Mesothelial cell of epicardium (in vitro differentiated cells): Measurements from ENCODE around the gene TRAPPC14. TPM values are rescaled to one million over a fixed set of nuclear protein-coding genes. Genes with fewer than 3 reads are reported as not detected.
A peak's percentile ranks its signal among the peaks of the same experiment; 100 is the strongest.

Source experiments
- DNase-seq, 2 experiments: peaks; one replicate each; pipeline ENCODE4 v3.0.0; 2021; ENCODE audit warnings: low spot score in 2 of 2; ENCODE audit not compliant: unreplicated experiment in 2 of 2
- H3K27ac Mint-ChIP-seq: 2 replicates; pipeline ENCODE4 v1.8.0; 2021; ENCODE audit warnings: mixed read lengths
- H3K27me3 Mint-ChIP-seq: 2 replicates; pipeline ENCODE4 v1.8.0; 2021; ENCODE audit warnings: low read depth, mixed read lengths
- H3K36me3 Mint-ChIP-seq: 2 replicates; pipeline ENCODE4 v1.8.0; 2021; ENCODE audit warnings: mixed read lengths
- H3K4me1 Mint-ChIP-seq: 2 replicates; pipeline ENCODE4 v1.8.0; 2021; ENCODE audit warnings: mixed read lengths
- H3K4me3 Mint-ChIP-seq: 2 replicates; pipeline ENCODE4 v1.8.0; 2021; ENCODE audit warnings: mild to moderate bottlenecking, moderate library complexity, mixed read lengths
- H3K9me3 Mint-ChIP-seq: 2 replicates; pipeline ENCODE4 v1.8.0; 2021; ENCODE audit warnings: mixed read lengths
- CTCF ChIP-seq: fragments of 200-600 bp; sonication (generic); IDR thresholded peaks from one replicate; pipeline ENCODE4 v1.5.0; 2021; ENCODE audit warnings: antibody characterized with exemption; ENCODE audit not compliant: unreplicated experiment
- total RNA-seq: library from RNA; stranded (reverse); gene quantifications from 3 replicates; pipeline ENCODE4 v1.2.1, GENCODE V29; 2021

The TRAPPC14 gene
- total RNA-seq, 1 donor from 2014 or later: 23.3 TPM

- TF ChIP-seq CTCF: no peak
- no peak for DNase-seq
- peaks cover 10% of the 10 kb centered on the region for H3K4me1 Mint-ChIP-seq
- H3K36me3 Mint-ChIP-seq: peaks cover 5% of the 10 kb centered on the region
- H3K27me3 Mint-ChIP-seq: no peaks in the 10 kb centered on the region
- peak overlapping the region; percentile 68 for H3K4me3 Mint-ChIP-seq
- no peaks in the 10 kb centered on the region for H3K9me3 Mint-ChIP-seq
- peak overlapping the region; percentile 53 for H3K27ac Mint-ChIP-seq
These were observed 1.5 kb downstream of the TRAPPC14 start for GRCh38 chr7:100157069-100157333.

GRCh38 chr7:100156331-100157068 lies 2.0 kb downstream of the TRAPPC14 start:
- H3K4me3 Mint-ChIP-seq: peak overlapping the region; percentile 68
- H3K9me3 Mint-ChIP-seq: no peaks in the 10 kb centered on the region
- H3K4me1 Mint-ChIP-seq: peaks cover 10% of the 10 kb centered on the region
- DNase-seq: no peak
- peaks cover 5% of the 10 kb centered on the region for H3K36me3 Mint-ChIP-seq
- H3K27me3 Mint-ChIP-seq: no peaks in the 10 kb centered on the region
- H3K27ac Mint-ChIP-seq: peak overlapping the region; percentile 53
- TF ChIP-seq CTCF: no peak

- peaks cover 5% of the 10 kb centered on the region for H3K36me3 Mint-ChIP-seq
- no peaks in the 10 kb centered on the region for H3K9me3 Mint-ChIP-seq
- DNase-seq: no peak
- no peak overlapping the region for H3K27ac Mint-ChIP-seq
- TF ChIP-seq CTCF: no peak
- H3K4me1 Mint-ChIP-seq: peaks cover 10% of the 10 kb centered on the region
- H3K27me3 Mint-ChIP-seq: no peaks in the 10 kb centered on the region
- H3K4me3 Mint-ChIP-seq: no peak overlapping the region
These were observed 2.8 kb downstream of the TRAPPC14 start for GRCh38 chr7:100155553-100156317.

- H3K27ac Mint-ChIP-seq: no peak overlapping the region
These were observed 3.7 kb downstream of the TRAPPC14 start for GRCh38 chr7:100154651-100155491.

More at GRCh38 chr7:100154651-100155491, 3.7 kb downstream of the TRAPPC14 start:
- DNase-seq: no peak
- Mint-ChIP-seq H3K36me3 (peaks cover 10% of the 10 kb centered on the region), H3K4me3 (no peak overlapping the region), H3K4me1 (peaks cover 16% of the 10 kb centered on the region), H3K9me3 (no peaks in the 10 kb centered on the region), H3K27me3 (no peaks in the 10 kb centered on the region)
- no peak for TF ChIP-seq CTCF
